HG03558 (cell line): Measurements from ENCODE around the gene ADGRG2.
"Not testable (repeated sequence)": the region's sequence is repeated elsewhere in the genome, so short reads cannot be mapped to it uniquely, and the experiment has no call there.

ENCODE experiments used
- ATAC-seq: cut with Tn5 transposase; IDR thresholded peaks from one replicate; pipeline ENCODE4 v1.9.1; 2021; ENCODE audit warnings: moderate number of reproducible peaks; ENCODE audit not compliant: unreplicated experiment; ENCODE audit errors: extremely low read depth

ADGRG2 gene

DNA sequence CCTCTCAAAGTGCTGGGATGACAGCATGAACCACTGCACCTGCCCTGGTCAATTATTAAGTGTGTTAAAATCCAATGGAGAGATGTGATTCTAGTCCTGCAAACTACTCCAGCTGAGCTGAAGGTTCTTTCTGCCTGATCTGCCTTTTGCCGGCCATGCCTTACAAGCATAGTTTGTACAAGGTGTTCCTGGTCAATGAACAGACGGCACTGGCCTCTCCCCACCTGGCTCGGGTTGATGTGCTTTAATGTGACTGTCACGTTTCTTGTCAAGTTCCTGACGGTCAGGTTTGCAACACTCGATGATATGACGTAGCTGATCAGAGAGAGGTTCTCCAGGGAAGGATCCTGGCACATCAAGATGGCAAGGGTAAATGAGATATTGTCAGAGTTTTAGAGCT lies 115.3 kb downstream of the ADGRG2 start:
- ATAC-seq, result no peak

DNA sequence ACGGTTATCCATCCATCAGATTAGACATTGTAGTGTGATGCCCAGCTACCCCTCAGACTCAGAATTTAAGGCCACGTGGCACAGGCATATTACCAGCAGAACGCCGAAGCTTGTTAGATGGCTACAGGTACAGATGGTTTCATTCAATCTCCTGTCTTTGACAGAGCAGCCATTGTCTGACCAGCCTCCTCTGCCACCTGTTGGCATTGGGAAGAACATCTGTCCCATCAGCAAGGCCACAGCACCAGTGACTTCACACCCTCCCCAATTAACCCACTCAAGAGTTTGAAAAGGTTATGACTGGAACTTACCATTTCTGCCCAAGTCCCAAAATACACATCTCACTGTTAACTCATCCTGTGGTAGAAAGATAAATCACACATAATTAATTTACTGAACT lies 116.4 kb downstream of the ADGRG2 start:
- no peak for ATAC-seq

DNA sequence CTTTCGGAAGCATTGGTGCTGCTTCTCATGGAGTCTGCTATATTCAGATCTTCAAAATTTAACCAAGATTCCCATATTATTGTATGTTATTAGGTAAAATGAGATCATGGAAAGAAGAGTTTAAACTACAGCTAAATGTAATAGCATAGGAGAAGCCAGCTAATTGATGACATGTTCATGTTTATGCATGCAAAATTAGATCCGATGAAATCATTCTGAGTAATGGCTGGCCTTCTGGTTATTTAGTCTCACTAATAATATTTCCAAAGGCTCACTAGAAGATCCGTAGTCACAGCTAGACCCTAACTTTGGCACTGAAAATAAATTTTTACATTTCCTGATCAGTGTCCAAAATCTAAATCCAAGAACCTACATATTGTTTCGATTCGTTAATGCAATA lies 118.5 kb downstream of the ADGRG2 start:
- no peak for ATAC-seq

DNA sequence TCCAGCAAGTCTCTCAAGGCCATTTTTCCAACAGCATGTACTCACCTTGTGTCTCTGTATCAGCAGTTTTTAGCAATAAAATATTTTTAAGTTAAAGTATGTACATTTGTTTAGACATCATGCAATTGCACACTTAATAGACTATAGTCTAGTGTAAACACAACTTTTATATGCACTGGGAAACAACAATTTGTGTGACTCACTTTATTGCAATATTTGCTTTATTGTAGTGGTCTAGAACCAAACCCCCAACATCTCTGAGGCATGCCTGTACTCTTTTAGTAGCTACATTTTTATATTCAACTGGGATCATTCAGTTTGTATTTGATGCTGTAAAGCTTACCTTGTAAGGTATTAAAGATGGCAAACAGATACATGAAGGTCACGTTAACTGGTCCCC lies 123.6 kb downstream of the ADGRG2 start:
- no peak for ATAC-seq

DNA sequence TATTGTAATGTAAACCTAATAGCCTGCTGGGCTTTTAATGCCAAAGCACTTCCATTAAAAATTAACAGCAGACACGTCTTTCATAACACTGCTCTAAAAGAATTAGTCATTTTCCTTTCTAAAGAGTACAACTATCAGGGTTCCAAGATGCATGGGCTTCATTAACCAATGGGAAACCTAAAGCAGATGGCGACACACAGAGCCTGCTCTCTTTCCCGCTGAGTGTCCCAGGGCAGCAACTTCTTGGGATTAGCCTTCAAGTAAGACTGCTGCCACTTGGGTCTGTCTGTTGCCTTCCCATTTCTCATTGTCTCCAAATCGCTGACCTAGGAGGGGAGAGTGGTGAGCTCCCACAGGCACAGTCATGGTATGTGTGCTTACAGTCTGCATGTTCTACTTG lies 124.4 kb downstream of the ADGRG2 start:
- no peak for ATAC-seq

DNA sequence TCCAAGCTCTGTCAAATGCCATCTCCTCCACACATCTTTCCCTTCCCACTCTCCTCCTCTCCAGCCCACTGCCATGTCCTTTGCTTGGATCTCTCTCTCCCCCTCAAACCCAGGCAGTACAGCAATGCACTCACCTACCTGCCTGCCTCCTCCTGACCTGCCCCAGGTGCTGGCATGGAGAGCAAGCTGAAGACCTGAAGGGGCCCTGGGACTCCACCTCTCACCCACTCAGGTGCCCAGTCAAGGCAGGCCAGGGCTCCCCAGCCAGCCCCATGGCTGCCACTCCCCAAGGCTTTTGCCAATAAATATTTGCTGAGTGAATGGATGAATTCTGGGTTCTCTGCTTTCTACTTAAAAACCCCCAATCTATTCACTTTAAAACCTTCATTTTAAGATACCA lies 125.7 kb downstream of the ADGRG2 start:
- ATAC-seq, result no peak

DNA sequence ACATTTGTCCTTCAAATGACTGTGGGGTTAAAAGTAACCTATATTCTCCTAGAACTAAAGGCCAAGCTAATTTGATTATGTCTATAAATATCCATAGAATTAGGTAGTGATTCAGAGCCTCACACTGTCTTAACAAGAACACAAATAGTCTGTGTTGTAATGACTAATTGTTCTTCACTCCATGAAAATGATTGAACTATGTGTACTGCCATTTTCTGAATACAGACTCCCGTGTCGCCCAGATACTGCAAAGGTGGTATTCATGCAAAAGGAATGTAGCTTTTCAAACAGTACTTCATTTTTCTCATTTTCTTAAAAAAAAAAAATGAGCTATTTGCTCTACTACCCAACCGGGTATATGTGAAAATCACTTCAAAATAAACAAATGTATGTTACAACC lies 127.0 kb downstream of the ADGRG2 start:
- no peak for ATAC-seq

DNA sequence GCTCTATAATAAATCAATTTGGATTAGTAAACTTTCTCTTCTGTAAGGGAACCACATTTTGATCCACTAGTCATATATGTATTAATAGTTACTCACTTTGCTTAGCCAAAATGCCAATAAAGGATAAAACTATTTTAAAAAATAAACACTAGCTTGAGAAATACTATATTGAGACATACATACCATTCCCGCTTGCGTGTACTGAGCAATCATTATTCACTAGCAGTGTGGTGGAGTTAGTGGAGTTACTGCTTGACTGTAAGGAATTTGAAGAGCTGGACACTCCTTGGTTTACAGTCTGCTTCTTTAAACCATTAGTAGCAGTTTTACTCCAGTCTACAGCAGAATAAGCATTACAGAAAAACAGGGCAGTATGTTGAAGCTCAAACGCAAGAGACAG lies 127.6 kb downstream of the ADGRG2 start:
- ATAC-seq, result no peak

DNA sequence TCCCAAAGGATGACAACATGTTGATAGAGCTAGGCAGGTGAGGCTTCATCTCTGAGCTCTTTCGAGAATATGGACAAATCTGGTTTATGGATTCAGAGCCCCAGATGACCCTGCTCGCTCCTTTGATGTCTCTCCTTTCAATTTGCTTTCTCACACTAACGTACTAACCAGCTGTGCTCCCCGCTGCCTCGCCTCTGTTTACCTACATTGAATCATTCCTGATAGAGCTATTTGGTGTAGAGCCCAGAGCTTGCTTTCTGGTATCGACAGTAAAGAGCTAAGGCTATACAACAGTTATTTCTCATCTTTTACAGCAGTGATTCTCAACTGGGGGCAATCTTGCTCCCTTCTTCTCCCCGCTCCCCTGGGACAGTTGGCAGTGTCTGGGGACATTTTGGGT lies 129.4 kb downstream of the ADGRG2 start:
- ATAC-seq, result no peak

DNA sequence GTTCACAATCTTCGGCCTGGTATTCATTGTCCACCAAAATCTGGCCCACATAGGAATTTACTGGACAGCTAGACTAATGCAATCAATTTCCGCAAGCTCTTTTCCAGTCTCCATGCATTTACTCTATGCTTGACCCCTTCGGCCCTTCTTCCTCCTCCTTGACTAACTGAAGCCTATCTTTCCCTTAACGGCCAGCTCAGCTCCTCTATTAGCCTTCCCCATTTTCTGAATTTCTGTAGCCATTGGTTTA lies 137.2 kb downstream of the ADGRG2 start:
- ATAC-seq, result no peak

DNA sequence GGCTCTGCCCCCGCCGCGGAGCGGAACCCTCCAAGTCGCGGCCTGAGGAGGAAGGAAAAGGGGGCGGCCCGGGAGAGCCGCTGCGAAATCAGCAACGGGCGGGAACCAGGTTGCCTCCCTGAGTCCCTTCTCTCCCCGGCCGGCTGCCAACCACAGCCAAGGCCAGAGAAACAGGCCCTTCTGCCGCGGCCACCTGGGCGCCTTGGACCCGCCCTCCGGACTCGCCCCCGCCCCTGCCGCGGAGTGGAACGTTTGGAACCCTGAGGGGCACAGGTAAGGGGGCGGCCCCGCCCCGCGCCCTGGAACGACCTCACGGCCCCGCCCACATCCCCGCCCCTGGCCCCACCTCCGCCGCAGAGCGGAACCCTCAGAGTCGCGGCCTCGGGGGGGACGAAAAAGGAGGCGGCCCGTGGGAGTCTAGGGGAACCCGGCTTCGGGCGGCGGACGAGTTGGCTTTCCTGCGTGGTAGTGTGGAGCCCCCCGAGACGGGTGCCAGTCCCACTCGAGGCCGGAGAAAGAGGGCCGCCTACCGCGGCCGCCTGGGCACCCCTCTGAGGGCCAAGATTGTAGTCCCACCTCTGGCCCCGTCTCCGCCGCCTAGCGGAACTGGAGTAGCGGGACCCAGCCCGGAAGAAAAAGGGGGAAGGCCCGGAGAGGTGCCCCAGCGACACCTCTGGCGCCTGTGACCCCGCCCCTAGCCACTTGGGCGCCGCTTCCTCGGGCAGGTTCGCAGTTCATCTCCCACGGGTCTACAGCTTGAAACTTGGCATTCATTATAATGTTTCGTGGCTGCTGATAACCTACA lies 137.7 kb downstream of the ADGRG2 start:
- ATAC-seq, result peak; percentile 51

DNA sequence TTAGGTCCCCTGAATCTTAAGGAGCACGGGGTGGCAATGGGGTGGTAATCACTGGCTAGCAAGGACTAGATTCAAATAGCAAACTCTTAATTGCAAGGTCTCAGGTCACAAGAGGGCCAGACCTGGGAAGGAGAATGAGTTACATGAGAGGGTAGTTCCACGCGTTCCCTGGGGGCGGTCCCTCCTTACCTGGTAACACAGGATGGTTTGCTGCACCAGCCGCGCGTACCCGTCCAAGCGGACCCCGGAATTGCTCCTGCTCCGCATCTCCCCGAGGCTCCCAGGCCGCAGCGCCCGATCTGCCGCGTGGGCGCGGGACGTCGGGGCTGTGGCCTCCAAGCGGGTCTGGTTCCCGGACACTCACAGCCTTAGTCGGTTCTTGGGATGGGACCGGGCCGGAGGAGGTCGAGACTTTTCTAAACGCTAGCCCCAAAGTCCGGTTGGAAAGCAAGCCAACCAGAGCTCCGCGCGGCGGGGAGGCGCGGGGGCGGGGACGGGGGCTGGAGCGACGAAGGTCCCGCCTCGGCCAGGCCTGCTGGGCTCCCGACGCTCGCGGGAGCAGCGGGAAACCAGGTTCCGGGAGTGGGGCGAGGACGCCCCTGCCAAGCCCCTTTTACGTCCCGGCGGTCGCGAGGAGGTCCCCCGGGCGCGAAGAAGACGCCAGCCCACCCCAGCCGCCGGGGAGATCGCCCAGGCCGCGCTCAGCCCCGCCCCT lies 138.4 kb downstream of the ADGRG2 start, which contains the start of gene PHKA2:
PHKA2 (minus strand) TSS at position 449 of the 715 bp plus-strand sequence; CDS start at position 267, 182 bp downstream.
- peak; percentile 20 for ATAC-seq

DNA sequence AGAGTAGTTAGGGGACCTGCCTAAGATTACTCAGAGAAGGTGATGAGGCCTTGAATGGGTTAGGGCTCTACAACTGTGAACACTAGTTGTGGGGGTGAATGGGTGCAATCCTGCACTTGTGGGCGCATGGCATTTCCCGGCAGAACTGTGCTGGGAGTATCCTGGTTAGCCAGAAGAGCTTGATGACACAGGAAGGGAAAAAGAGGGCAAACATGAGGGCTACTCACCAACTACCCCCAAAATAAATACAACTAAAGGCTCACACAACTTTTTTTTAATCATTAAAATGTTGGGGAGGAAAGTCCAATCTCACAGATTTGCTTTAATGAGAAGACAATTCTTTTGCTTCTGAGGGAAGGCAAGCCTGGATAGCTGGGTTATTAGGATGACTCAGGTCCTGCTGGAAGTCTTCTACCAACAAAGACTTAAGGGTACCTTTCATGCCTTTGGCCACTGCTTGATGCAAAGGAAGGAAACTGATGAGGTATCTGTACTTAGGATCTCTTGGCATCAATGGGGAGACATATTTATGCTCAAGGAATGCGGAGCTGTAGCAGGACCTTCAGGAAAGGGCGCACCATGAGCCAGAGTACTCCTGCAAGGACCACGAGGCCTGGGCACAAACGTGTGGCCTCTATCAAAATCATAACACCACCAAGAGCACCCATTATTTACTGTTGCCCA lies 141.0 kb downstream of the ADGRG2 start:
- no peak for ATAC-seq

DNA sequence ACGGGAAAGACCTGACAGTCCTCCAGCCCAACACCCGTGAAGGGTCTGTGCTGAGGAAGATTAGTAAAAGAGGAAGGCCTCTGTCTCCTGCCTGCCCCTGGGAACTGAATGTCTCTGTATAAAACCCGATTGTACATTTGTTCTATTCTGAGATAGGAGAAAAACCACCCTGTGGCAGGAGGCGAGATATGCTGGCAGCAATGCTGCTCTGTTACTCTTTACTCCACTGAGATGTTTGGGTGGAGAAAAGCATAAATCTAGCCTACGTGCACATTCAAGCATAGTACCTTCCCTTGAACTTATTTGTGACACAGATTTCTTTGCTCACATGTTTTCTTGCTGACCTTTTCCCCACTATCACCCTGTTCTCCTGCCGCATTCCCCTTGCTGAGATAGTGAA lies 142.0 kb downstream of the ADGRG2 start:
- not testable (repeated sequence) for ATAC-seq

DNA sequence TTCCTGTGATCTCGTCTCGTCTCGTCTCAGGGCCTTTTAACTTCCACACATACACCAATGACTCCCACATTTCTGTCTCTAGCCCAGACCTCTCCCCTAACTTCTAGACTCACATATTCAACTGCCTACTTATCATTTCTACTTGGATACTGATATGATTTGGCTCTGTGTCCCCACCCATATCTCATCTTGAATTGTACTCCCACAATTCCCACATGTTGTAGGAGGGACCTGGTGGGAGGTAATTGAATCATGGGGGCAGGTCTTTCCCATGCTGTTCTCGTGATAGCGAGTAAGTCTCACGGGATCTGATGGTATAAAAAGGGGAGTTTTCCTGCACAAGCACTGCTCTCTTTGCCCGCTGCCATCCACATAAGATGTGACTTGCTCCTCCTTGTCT lies 147.3 kb downstream of the ADGRG2 start:
- no peak for ATAC-seq

DNA sequence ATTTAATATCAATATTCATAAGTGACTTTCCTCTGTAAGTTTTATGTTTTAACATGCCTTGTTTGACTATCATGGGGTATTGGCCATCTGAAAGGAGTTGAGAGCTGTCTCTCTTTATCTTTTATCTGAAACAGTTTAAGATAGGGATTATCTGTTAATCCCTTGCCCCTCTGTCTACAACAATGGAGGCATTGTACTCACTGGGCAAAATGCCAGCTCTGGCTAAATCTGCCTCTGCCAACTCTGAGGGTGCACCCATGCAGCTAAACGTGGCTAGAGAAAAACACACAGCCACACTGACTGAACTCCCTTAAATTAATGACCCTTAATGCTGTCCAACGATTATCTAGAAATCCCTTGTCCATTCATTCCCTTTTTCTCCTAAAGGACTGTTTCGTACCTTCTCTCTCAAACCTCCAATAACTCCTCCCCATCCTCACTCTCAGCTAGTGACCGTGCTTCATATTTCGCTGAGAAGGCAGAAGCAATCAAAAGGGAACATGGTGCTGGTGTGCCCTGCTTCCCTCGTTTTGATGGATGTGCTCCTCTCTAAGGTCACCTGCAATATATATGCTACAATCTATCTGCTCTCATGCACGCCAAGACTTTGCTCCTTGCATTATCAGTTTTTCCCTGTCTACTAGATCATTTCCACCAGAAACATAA lies 148.6 kb downstream of the ADGRG2 start:
- no peak for ATAC-seq

DNA sequence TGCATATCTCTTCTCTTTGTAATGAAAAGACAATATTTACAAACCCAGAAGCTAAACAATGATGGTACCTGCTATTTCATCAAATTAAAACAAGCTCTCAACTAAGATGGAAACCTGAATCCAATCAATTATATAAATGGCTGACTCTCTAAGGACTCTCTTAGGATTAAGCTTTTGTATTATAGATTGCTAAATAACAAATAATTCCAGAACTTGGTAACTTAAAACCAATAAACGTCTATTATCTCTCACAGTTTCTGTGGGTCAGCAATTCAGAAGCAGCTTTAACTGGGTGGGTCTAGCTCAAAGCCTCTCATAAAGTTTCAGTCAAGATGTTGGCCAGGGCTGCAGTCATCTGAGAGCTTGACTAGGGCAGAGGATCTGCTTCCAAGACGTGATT lies 150.8 kb downstream of the ADGRG2 start:
- no peak for ATAC-seq

DNA sequence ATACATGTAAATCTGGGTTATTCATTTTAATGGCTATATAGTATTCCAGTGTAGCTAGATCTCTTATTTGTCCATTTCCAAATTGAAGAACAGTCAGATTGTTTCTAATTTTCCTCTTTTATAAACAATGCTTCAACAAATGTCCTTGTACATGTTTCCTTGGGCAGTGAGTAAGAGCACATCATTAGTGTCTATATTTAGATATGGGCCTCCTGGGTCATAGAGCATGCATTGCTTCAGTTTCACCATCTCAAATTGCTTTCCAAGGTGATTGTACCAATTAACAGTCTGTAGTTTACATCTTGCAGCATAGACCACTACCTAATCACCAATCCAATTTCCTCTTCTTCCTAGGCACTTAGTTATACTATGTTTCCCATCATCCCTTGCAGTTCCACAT lies 151.8 kb downstream of the ADGRG2 start:
- no peak for ATAC-seq

DNA sequence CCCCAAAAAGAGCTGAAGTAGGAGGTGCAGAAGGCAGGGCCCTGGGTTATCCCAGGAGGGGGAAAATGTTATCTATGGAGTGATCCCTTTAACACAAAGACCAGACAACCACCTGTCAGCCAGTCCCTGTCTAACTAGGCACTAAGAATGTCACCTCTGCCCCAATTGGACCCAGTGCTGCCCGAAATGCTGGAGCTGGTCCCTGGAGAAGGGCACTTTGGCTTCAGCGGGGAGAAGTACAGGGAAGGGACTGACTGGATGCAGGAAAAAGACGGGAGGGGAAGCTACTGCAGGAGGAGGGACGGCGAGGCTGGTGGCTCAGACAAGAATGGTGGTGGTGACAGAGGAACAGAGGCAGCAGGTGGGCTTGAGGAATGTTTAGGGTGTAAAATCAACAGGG lies 155.6 kb downstream of the ADGRG2 start:
- no peak for ATAC-seq

DNA sequence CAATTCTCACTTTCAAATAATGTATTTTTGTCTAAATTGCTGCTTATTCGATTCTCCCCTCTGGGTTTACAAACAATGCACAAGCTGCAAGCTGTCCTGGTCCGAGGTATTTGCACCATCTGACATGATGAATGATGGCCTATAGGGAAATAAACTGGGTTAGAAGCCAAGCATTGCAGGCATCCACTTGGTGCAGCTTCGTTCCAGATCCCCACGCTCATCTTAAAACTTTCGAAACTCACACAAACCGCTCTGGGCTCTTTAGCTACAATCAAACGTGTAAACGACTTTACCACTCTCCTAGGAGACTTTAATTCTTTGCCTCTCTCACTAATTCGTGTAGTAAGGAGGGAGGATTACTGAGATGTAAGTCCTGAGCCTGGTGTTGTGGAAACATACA lies 157.4 kb downstream of the ADGRG2 start:
- ATAC-seq, result no peak

DNA sequence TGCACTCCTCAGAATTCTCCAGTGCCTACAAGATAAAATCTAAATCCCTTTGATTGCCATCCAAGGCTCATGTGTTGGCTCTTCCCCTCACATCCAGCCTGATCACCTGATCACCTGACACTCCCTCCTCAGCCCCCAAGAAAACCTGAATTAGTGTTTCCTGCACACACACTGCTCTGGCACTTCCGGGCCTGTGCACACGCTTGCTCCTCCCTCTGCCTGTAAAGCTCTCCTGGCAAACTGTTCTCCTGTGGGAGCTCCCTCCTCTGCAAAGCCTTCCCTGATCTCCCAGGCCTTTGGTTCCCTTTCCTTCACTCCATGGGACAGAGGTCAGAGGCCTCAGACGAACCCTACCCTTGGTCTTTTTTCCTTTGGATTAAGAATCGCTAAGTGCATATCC lies 158.2 kb downstream of the ADGRG2 start:
- ATAC-seq, result no peak
